Measurements from ENCODE around the gene ZNF365. TPM values are rescaled to one million over a fixed set of nuclear protein-coding genes. Genes with fewer than 3 reads are reported as not detected.

Gene ZNF365
- total RNA-seq, 1 donor from 2014 or later: 0.74 TPM

GRCh38 chr10:62373639-62373994 is 552 bp upstream of the ZNF365 start:
- TF ChIP-seq POLR2AphosphoS5 (IDR thresholded peaks at IDR 0.05; ENCODE audit: insufficient read depth in 1 of 2, low read depth in 1 of 2) (no peak), POLR2A (IDR thresholded peaks at IDR 0.05) (no peak)
- TF ChIP-seq, protein P1, sequence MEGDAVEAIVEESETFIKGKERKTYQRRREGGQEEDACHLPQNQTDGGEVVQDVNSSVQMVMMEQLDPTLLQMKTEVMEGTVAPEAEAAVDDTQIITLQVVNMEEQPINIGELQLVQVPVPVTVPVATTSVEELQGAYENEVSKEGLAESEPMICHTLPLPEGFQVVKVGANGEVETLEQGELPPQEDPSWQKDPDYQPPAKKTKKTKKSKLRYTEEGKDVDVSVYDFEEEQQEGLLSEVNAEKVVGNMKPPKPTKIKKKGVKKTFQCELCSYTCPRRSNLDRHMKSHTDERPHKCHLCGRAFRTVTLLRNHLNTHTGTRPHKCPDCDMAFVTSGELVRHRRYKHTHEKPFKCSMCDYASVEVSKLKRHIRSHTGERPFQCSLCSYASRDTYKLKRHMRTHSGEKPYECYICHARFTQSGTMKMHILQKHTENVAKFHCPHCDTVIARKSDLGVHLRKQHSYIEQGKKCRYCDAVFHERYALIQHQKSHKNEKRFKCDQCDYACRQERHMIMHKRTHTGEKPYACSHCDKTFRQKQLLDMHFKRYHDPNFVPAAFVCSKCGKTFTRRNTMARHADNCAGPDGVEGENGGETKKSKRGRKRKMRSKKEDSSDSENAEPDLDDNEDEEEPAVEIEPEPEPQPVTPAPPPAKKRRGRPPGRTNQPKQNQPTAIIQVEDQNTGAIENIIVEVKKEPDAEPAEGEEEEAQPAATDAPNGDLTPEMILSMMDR (IDR thresholded peaks at IDR 0.05): no peak
- intact Hi-C loops (cut with DNase I): no loop called here
- Histone ChIP-seq H3K4me1 (peaks cover 15% of the 10 kb centered on the region), H3K9me3 (no peaks in the 10 kb centered on the region), H3K4me3 (peak overlapping the region; percentile 52 to 74), H3K27ac (peak overlapping the region; percentile 54), H3K36me3 (no peaks in the 10 kb centered on the region), H3K27me3 (no peaks in the 10 kb centered on the region)
- DNase-seq (ENCODE audit: extremely low spot score in 2 of 2): no peak

DNA sequence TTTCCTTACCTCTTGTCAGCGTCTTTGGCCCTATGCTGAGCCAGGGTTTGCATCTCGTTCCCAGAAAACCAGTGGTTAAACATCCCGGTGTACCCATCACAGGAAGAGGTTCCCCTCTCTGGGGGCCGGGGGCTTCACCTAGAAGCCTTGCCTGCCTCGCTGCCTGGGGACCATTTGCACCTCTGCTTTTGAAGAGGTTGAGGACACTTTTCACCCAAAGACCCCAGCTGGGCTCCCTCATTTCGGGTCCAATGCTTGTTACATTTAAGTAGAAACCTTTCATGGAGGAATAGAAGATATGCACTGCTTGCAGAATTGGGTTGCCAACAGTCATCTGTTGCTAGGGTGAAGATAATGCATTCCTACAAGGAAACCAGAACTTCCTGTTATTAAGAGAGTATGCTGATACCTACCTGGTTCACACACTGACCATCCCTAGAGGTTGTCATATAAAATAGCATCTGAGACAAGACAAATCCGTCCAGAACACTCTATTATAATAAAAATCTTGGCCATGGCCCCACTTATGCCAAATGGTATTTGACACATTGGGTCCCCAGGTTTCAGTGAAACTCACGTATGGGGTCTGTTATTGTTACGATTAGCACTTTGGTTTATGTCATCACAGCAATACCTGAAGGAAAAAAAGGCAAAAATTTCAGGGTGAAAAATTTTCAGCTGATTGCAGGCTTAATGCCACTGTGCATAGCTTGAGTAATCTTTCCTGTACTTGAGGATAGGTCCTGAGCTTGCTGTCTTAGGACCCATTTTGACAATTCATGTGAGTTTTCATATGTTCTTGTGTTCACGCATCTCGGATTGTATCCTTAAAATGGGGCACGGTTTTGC is 917 bp downstream of the ZNF365 start:
- H3K4me1 ChIP-seq: peaks cover 15% of the 10 kb centered on the region
- no peak for DNase-seq (ENCODE audit: extremely low spot score in 2 of 2)
- no peaks in the 10 kb centered on the region for H3K9me3 ChIP-seq
- H3K36me3 ChIP-seq: no peaks in the 10 kb centered on the region
- intact Hi-C loops (cut with DNase I): no loop called here
- no peaks in the 10 kb centered on the region for H3K27me3 ChIP-seq
- H3K4me3 ChIP-seq: peak overlapping the region in 1 of 2 donors; percentile 52
- TF ChIP-seq POLR2AphosphoS5 (IDR thresholded peaks at IDR 0.05; ENCODE audit: insufficient read depth in 1 of 2, low read depth in 1 of 2) (no peak), POLR2A (IDR thresholded peaks at IDR 0.05) (no peak)
- TF ChIP-seq, protein P1 (IDR thresholded peaks at IDR 0.05): no peak
- H3K27ac ChIP-seq: peak overlapping the region; percentile 54

- Histone ChIP-seq H3K9me3 (no peaks in the 10 kb centered on the region), H3K27ac (no peak overlapping the region), H3K36me3 (no peaks in the 10 kb centered on the region), H3K4me3 (no peak overlapping the region), H3K27me3 (no peaks in the 10 kb centered on the region), H3K4me1 (peaks cover 15% of the 10 kb centered on the region)
- DNase-seq (ENCODE audit: extremely low spot score in 2 of 2): no peak
- TF ChIP-seq POLR2A (IDR thresholded peaks at IDR 0.05) (no peak), POLR2AphosphoS5 (IDR thresholded peaks at IDR 0.05; ENCODE audit: insufficient read depth in 1 of 2, low read depth in 1 of 2) (no peak)
- TF ChIP-seq, protein P1 (IDR thresholded peaks at IDR 0.05): no peak
- intact Hi-C loops (cut with DNase I): no loop called here
Observed at GRCh38 chr10:62376071-62377025, 2.2 kb downstream of the ZNF365 start.

DNA sequence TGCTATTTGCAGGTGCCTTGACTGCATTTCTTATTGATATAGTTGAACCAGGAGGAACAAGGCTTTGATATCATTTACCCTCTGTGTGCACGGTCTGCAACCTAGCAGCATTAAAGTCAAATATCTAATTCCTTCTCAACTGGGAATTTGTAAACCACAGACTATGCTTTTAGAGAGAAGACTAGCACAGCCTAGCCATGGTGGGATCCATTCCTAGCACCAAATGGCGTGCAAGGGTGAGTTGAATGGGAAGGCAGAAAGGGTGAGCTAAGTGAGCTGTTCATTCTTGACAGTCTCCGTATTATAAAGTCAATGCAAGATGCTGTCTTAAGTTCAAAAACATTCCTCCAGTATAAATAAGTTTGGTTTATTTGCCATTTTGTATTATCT is 2.9 kb downstream of the ZNF365 start:
- no peaks in the 10 kb centered on the region for H3K9me3 ChIP-seq
- no peak overlapping the region for H3K4me3 ChIP-seq
- H3K27me3 ChIP-seq: no peaks in the 10 kb centered on the region
- H3K36me3 ChIP-seq: no peaks in the 10 kb centered on the region
- peaks cover 15% of the 10 kb centered on the region for H3K4me1 ChIP-seq
- intact Hi-C loops (cut with DNase I): no loop called here
- TF ChIP-seq POLR2AphosphoS5 (IDR thresholded peaks at IDR 0.05; ENCODE audit: insufficient read depth in 1 of 2, low read depth in 1 of 2): no peak
- TF ChIP-seq, protein P1 (IDR thresholded peaks at IDR 0.05): no peak
- DNase-seq (ENCODE audit: extremely low spot score in 2 of 2): no peak
- H3K27ac ChIP-seq: no peak overlapping the region

Data from vagina (tissue), 2 donors.